GM20000 (cell line): ENCODE data around the gene WWOX.

Source experiments
- DNase-seq: peaks from one replicate; pipeline ENCODE4 v3.0.0; 2012; ENCODE audit warnings: low spot score
- CTCF ChIP-seq: IDR thresholded peaks from 2 replicates; pipeline ENCODE4 v1.5.1; 2012; ENCODE audit warnings: mild to moderate bottlenecking, control low read depth; ENCODE audit errors: extremely low read depth, missing control alignments

WWOX gene

GRCh38 chr16:79128706-79129105, 1029.3 kb downstream of the WWOX start:
- no peak for DNase-seq
- no peak for TF ChIP-seq CTCF

- DNase-seq, result no peak
- no peak for TF ChIP-seq CTCF
Measured at GRCh38 chr16:79130616-79131015, 1031.2 kb downstream of the WWOX start.

GRCh38 chr16:79131321-79132075, 1032.0 kb downstream of the WWOX start:
- no peak for DNase-seq

GRCh38 chr16:79132701-79133100, 1033.2 kb downstream of the WWOX start:
- no peak for DNase-seq
- no peak for TF ChIP-seq CTCF

More at GRCh38 chr16:79131321-79132075, 1032.0 kb downstream of the WWOX start:
- no peak for TF ChIP-seq CTCF

- DNase-seq, result no peak
- TF ChIP-seq CTCF, result no peak
Measured at GRCh38 chr16:79134300-79134699, 1034.8 kb downstream of the WWOX start.

GRCh38 chr16:79136955-79137354, 1037.5 kb downstream of the WWOX start:
- no peak for DNase-seq
- no peak for TF ChIP-seq CTCF

GRCh38 chr16:79137426-79137939, 1038.0 kb downstream of the WWOX start:
- no peak for DNase-seq
- no peak for TF ChIP-seq CTCF
